K562 treated with DMSO at 1 percent for 48 hours (cell line): ENCODE measurements around the gene ETS2. TPM values are rescaled to one million over a fixed set of nuclear protein-coding genes. Genes with fewer than 3 reads are reported as not detected.

Experiments used
- total RNA-seq: library from RNA; unstranded; fragments of 300-600 nt; gene quantifications from 2 replicates; pipeline ENCODE4 v1.2.3, GENCODE V29; 2022; ENCODE audit warnings: low replicate concordance; ENCODE audit errors: extremely low read depth

ETS2 gene
- not detected in 2 replicates for total RNA-seq

DNA sequence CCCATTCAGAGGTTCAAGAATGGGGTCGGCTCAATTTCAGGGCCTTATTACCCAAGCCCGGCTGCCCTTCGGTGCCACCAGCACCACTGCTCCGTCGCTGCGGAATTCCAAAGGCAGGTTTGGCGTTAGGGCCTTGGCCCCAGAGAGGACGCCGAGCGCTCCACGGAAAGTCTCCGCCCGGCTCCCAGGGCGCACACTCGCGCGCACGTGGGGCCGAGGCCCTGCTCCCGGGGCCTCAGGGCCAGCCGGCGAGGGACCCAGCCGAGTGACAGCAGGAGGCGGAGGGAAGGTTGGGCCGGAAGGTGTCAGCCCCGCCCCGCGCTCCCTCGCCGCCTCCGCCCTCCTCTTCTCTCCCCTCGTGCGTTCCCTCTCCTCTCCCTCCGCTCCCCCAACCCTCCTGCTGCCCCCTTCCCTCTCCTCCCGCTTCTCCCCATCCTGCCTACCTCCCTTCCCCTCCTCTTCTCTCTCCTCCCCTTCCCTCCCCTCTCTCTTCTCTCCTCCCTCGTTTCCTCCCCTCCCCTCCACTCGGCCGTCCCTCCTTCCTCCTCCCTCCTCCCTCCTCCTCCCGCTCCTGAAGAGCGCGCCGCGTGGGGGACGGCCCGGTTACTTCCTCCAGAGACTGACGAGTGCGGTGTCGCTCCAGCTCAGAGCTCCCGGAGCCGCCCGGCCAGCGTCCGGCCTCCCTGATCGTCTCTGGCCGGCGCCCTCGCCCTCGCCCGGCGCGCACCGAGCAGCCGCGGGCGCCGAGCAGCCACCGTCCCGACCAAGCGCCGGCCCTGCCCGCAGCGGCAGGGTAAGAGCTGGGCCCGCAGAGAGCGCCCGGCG lies at the start of gene ETS2:
ETS2 (plus strand) TSS at position 602 of the 825 bp plus-strand sequence. CDS start 4,106 bp downstream, outside the sequence.

